RKO (cell line): ENCODE results near the gene ANXA7.
A peak's percentile ranks its signal among the peaks of the same experiment; 100 is the strongest.
"Not testable (repeated sequence)": the region's sequence is repeated elsewhere in the genome, so short reads cannot be mapped to it uniquely, and the experiment has no call there.

Source experiments
- DNase-seq: peaks from one replicate; pipeline ENCODE4 v3.0.0-alpha.2; 2016; ENCODE audit warnings: low spot score

ANXA7 gene

DNA sequence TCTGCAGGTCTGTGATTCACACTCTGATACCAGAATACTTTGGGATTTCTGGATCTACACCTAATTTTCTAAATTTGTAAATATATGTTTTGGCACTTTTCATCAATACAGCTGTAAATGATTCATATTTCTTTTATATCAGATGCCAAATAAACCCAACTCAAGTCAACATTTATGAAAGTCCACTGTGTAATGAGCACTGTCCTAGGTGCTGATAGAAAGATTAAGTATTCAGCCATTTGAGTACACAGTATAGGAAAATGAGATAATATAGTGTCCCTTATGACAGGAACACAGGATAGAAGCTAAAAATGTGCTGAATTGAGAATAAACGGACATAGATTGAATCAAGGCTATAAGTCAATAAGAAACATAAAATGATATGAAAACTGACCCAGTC lies 6.4 kb downstream of the ANXA7 start:
- DNase-seq, result no peak

DNA sequence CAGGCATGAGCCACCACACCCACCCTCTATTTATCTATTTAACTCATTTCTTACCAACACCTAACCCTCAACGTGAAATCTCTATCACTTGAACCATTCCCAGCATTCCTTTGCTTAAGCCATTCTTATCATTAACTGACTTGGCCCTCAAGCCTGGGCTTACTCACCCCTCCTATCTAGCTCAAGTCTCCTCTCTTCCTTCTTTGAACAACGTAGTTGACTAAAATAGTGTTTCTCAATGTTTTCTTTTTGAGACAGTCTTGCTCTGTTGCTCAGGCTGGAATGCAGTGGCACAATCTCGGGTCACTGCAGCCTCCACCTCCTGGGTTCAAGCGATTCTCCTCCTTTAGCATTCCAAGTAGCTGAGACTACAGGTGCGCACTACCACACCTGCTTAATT lies 7.0 kb downstream of the ANXA7 start:
- no peak for DNase-seq

DNA sequence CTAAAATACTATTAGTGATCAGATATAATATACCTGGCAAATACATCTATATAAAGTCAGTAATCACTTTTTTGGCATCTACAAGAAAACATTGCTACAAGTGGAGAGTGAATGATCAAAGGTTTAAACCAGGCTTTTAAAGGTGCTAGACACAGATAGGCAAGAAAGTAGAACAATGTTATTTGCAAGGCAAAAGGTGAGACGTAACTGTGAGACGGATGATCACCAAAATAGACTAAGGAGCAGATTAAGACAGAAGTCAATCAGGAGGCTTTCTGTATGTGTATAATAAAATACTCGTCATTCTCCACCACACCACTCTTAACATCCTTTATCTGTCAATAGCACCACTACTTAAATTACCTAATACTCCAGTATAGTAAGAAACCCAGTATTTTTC lies 8.3 kb downstream of the ANXA7 start:
- no peak for DNase-seq

DNA sequence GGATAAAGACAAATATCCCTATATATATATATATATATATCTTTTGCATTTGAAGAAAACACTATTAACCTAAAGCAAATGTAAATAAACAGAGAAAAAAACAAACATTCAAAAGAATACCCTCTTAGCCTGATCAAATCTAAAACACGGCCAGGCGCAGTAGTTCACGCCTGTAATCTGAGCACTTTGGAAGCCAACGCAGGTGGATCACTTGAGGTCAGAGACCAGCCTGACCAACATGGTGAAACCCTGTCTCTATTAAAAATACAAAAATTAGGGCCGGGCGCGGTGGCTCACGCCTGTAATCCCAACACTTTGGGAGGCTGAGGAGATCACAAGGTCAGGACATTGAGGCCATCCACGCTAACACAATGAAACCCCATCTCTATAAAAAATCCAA lies 9.2 kb downstream of the ANXA7 start:
- DNase-seq, result no peak

DNA sequence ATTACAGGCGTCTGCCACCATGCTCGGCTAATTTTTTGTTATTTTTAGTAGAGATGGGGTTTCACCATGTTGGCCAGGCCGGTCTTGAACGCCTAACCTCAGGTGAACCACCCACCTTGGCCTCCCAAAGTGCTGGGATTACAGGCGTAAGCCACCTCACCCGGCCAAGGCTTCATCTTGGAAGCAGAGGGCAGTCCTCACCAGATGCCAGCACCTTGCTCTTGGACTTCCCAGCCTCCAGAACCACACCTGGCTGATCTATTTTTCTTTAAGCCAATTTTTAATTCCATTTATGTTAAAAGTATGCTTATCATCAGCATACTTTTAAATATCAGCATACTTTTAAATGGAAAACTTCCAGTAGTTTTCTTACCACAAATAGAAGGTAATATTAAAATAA lies 12.2 kb downstream of the ANXA7 start:
- no peak for DNase-seq

DNA sequence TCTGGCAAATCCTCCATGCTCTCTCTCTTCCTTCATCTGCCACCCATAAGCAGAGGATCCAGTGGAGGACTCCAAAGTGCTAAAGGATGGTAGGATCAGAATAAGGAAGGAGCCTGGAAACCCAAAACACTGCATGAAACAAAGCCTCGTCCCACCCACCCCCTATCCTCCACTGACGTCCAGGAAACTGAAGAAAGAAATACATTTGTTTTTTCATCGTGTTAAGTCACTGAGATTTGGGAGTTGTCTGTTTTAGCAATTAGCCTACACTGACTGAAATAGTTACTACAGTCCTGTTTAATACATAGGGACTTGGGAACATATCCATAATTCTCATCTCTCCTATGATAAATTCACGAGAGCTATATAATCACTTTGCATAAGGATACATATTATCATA lies 14.8 kb downstream of the ANXA7 start:
- no peak for DNase-seq

DNA sequence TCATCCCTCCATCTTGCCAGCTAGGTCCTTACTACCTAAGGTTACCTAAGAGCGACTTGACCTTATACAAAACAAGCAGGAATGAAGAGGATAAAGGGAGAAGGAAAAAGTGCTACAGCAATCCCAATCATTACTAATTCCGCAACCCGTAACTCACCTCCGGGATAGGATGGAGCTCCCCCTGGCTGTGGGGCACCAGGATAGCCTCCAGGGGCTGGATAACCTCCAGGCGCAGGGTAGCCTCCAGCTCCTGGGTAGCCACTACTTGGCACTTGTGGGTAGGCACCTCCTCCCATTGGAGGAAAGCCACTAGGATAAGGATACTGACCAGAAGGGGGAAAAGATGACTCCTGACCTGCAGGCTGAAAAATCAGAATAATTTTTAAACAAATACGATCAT lies 15.8 kb downstream of the ANXA7 start:
- DNase-seq, result peak; percentile 16

DNA sequence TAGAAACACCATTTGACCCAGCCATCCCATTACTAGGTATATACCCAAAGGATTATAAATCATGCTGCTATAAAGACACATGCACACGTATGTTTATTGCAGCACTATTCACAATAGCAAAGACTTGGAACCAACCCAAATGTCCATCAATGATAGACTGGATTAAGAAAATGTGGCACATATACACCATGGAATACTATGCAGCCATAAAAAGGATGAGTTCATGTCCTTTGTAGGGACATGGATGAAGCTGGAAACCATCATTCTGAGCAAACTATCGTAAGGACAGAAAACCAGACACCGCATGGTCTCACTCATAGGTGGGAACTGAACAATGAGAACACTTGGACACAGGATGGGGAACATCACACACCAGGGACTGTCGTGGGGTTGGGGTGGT lies 19.5 kb downstream of the ANXA7 start:
- DNase-seq, result not testable (repeated sequence)

DNA sequence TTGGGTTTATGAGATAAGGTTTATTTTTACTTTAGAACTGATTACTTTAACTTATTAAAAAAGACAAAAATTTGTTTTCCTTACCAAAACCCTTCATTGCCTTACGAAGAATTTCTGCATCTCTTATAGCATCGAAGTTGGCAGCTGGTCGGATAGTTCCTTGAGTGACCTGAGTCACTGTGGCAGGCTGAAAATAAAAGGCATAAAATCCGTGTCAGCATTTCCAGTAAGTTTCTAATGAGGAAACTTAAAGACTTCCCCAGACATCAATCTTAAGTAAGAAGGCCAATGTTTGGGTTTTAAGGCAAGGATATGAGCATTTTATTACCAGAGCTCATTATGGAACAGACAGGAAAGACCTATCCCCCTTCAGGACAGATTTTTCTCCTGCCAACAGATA lies 25.6 kb downstream of the ANXA7 start:
- DNase-seq, result no peak

DNA sequence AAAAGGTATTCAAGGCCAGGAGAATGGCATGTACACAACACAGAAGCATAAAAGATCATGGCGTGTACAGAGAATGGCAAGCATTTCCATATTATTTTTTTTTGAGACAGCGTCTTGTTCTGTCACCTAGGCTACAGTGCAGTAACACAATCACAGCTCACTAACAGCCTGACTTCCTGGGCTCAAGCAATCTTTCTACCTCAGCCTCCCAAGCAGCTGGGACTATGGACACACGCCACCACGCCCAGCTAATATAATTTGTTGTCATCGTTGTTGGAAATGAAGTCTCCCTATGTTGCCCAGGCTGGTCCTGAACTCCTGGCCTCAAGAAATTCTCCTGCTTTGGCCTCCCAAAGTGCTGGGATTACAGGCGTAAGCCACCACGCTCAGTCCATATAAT lies 27.3 kb downstream of the ANXA7 start:
- DNase-seq, result no peak

DNA sequence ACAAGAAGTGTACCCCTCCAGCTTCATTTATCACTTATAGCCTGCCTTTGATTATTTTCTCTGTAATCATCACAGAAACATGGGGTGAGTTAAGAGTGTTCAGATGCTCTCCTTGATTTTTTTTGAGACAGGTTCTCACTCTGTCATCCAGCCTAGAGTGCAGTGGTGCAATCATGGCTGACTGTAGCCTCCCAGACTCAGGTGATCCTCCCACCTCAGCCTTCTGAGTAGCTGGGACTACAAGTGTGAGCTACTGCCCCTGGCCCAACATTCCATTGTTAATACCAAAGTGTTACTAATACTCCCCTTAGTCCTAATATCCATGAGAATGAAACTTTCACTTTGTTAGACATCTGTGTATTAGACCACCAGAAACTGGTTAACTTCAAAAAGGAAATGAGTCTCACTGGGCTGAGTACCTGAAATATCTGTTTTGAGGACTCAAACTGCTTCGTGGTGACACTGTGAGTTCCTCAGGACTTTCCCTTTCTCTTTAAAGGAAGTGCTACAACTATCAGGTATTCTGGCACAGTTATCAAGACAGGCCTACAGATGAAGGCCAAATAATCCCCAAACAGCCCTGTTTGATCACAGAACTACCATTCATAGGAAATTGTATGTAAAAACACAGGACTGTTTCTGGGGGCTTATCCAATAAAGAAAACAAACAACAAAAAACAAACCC lies 34.7 kb downstream of the ANXA7 start:
- no peak for DNase-seq

DNA sequence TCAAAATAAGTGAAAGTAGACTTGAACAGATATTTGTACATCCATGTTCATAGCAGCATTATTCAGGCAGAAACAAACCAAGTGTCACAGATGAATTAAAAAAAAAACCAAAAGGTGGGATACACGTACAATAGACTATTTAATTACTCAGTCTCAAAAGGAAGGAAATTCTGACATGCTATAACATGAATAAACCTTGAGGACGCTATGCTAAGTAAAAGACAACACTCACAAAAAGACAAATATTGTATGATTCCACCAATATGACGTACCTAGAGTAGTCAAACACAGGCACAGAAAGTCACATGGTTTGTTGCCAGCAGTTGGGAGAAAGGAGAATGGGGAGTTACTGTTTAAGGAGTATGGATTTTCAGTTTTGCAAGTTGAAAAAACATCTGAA lies 37.2 kb downstream of the ANXA7 start:
- no peak for DNase-seq

DNA sequence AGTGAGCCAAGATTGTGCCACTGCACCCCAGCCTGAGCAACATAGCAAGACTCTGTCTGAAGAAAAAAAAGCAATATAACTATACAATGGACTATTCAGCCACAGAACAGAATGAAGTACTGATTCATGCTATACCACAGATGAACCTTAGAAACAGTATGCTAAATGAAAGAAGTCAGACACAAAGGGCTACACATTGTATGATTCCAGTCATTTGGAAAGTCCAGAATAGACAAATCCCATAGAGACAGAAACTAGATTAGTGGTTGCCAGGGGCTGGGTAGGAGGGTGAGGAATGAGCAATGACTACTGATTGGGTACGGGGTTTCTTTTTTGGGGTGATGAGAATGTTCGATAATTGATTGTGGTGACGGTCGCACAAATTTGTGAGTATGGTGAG lies 45.6 kb downstream of the ANXA7 start:
- no peak for DNase-seq

DNA sequence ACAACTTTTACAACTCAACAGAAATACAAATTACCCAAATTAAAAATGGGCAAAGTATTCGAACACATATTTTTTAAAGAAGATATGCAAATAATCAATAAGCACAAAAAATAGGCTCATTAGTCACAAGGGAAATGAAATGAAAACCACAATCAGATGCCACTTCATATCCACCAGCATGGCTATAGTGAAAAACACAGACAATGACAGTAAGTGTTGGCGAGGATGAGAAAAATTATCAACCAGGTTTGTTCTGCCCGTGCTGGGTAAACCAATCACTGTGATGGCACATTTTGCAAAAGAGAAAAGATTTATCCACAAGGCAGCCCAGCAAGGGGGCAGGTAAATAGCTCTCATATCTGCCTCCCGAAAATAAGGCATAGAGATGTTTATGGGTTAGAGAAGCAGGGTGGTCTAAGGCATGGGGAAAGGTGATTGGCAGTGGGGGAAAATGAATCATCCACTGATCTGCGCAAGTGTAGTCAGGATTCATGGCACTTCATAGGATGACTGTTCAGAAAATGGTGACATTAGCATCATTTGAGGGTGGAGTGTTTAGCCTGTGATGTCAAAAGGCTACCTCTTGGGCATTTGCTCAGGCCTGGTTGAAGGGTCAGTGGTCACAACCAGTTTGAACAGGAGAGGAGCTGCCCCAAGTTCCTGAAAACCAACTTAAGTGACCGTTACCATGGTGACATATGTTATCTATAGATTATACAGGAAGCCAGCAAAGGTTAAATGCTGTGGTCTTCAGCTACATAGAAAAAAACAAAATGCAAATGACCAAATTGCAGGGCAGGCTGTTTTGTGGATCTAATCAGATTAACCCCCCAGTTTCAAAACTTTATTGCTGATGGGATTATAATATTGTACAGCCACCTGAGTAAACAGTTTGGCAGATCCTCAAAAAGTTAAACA lies 47.2 kb downstream of the ANXA7 start:
- no peak for DNase-seq

DNA sequence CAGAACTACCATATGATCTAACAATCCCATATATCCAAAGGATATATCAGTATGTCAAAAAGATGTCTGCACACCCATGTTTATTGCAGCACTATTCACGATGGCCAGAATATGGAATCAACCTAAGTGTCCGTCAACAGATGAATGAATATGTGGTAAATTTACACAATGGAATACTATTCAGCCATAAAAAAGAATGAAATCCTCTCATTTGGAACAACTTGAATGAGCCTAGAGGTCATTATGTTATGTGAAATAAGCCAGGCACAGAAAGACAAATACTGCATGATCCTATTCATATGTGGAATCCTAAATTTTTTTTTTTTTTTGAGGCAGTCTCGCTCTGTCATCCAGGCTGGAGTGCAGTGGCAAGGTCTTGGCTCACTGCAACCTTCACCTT lies 48.9 kb downstream of the ANXA7 start:
- DNase-seq, result no peak

DNA sequence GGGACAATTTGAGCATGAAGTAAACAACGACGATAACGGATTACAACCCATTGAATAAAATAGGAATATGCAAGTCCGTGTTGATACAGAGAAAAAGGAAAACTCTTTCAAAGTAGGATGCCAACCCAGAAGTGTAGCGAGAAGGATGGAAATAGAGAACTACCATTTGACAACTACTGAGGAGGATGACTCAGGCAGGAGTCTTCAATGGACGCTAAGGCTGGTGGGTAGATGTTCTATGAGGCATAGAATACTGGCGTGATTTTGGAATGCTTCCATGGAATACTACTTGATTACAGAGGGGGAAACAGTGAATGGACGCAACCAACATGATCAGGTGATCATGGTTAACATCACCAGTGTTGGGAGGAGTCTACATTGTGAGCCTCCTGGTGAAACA lies 54.4 kb downstream of the ANXA7 start:
- peak; percentile 55 for DNase-seq

DNA sequence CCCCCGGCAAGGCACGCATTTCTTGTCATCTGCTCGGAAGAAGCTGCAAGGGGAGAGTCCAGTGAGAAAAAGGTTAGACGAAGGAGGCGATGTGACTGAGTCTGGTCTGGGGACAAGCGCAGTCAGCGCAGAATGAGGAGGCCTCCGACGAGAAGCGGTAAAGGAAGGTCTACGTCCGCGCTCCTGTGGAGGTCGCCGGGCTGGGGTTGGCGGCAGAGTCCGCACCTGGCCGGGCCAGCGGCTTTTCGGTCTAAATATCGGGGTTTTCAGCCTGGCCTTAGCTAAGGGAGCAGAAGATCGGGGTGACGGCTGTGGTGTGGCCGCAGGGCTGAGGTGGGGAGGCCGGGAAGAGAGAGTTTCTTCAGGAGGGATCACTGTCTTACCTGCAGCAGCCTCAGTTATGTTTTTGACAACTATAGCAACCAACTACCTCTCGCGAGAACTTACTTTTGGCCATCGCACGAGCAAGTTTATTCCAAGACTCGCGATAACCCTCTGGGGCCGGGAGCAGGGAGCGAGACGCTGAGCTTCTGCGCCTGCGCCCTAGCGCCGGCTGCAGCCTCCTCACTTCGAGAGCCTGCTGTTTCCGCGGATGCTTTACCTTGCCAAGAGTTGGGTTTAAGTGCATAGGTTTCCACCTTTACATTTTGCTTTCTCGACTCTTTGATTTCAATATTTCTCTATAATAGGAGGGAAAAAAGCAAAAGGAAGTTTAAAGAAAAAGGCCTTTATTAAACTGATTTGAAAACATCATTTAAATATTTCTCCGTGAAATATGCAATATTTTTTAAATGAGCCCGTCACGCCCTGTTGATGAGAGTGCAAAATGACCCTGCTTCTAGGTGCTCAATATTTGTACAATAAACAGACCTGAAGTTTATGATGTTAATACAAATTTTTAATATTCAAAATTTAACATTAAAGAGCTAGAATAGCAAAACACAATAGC lies 55.3 kb downstream of the ANXA7 start, which contains the start of gene CFAP70:
Gene CFAP70 (minus strand): TSS at position 534 of the 949 bp plus-strand sequence. CDS start 4,068 bp downstream, outside the sequence.
- DNase-seq, result peak; percentile 96

DNA sequence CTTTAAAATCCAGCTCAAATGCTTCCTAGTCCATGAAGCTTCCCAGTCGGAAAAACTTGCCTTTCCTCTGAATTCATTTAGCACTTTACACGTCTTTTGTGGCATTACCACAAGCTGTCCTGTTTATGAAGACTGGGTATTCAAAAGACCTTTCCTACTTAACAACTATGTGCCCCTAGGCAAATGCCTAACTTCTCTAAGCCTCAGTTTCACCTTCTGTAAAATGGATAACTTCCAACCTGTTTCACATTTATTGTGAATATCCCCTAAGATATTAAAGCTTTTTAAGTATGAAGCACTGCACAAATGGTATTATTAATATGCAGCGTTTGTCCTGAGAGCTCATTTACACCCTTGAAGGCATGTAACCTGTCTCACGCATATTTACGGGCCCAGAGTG lies 56.0 kb downstream of the ANXA7 start:
- DNase-seq, result no peak

DNA sequence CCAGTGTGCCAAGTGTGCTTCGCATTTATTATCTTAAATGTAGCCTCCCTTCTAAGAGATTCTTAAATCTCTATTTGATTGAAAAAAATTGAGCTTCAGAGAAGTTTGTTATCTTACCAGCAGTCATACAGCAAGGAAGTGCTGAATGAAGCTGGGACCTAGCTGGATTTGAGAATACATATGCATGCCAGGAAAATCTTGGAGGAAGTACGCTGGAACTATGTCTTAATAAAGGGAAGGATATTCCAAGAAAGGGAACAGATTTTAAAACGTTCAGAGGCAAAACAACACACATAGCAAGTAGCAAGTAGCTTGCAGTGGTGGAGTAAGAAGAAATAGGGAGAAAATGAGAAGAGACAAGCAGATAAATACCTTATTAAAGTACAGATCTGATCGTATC lies 56.7 kb downstream of the ANXA7 start:
- DNase-seq, result no peak

DNA sequence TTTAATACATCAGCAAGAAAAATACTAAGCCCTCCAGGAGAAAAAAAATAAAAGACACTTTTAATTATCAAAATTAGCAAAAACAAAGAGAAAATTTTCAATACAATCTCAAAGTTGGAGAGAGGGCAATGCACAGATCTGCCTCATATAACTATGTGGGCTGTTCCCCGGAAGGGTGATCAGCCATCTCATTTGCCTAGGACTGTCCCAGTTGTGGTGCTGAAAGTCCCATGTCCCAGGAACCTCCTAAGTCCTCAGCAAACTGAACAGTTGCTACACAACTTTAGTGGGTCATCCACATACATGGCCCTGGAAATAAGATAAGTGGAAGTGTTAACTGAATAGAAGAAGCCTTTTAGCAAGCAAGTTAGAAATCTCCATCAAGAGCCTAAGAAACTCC lies 69.6 kb downstream of the ANXA7 start:
- DNase-seq, result no peak

DNA sequence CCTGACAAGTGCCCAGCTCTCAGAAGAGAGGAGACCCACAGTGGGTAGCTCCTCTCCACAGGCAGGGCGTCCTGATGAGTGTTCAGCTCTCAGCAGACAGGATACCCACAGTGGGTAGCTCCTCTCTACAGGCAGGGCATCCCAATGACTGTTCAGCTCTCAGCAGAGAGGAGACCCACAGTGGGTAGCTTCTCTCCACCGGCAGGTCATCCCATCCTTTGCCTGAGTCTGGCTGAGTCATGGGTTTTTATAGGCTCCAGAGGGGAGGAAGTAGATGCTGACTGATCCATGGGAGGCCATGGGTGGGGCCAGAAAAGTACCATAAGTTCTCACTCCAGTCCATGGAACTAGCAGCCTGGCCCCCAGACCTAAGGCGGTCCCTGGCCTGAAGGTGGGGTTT lies 73.7 kb downstream of the ANXA7 start:
- DNase-seq, result peak; percentile 51

DNA sequence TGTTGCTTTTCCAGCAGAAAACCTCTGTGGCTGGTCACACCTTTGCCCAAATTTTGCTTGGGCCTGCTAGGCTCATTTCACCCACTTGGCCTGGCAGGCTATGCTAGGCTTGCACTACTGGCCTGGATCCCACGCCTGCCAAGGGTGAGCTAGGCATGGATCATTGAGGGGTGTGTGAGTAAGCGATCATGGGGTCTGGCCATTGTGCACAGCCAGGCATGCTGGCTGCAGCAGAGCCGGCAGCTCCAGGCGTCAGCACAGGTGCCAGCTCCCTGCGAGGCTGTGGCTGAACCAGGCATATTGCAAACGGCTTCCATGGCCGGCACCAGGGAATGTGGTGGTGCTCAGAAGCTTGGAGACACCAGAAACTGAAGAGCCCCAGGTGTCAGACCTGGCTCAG lies 74.4 kb downstream of the ANXA7 start:
- peak; percentile 29 for DNase-seq
